ENCODE data around the gene SNTG2. TPM values are rescaled to one million over a fixed set of nuclear protein-coding genes. Genes with fewer than 3 reads are reported as not detected.
"Not testable (repeated sequence)": the region's sequence is repeated elsewhere in the genome, so short reads cannot be mapped to it uniquely, and the experiment has no call there.

SNTG2 gene
- total and polyA plus RNA-seq, 10 donors = 1.9 to 59.4 (median 18.3) TPM

DNA sequence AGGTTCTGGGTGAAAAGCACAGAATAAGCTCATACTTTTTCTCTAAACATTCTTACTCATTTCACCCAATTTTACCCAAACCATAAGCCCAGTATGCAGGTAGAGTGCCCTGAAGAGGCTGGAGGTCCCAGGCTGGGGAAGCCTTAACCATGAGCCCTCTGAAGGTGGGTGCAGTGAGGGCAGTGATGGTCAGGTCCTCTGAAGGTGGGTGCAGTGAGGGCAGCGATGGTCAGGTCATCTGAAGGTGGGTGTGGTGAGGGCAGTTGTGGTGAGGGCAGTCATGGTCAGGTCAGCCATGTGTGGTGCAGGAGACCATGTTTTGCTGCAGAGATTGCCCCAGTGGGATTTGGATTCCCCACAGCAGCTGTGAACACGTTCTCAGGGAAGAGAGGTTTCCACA lies 148.8 kb downstream of the SNTG2 start:
- Histone ChIP-seq H3K27me3 (replicated peaks in 1 of 7) (no peaks in the 10 kb centered on the region), H3K4me1 (peaks cover 0 to 15% (median 0%) of the 10 kb centered on the region in 6 donors), H3K9me3 (no peaks in the 10 kb centered on the region), H3K36me3 (no peaks in the 10 kb centered on the region), H3K27ac (no peak overlapping the region), H3K4me3 (no peak overlapping the region)
- TF ChIP-seq, protein P1, sequence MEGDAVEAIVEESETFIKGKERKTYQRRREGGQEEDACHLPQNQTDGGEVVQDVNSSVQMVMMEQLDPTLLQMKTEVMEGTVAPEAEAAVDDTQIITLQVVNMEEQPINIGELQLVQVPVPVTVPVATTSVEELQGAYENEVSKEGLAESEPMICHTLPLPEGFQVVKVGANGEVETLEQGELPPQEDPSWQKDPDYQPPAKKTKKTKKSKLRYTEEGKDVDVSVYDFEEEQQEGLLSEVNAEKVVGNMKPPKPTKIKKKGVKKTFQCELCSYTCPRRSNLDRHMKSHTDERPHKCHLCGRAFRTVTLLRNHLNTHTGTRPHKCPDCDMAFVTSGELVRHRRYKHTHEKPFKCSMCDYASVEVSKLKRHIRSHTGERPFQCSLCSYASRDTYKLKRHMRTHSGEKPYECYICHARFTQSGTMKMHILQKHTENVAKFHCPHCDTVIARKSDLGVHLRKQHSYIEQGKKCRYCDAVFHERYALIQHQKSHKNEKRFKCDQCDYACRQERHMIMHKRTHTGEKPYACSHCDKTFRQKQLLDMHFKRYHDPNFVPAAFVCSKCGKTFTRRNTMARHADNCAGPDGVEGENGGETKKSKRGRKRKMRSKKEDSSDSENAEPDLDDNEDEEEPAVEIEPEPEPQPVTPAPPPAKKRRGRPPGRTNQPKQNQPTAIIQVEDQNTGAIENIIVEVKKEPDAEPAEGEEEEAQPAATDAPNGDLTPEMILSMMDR (IDR thresholded peaks at IDR 0.05 in 8 of 11, conservative IDR thresholded peaks at IDR 0.05 in 3 of 11) = no peak
- TF ChIP-seq POLR2AphosphoS5 (IDR thresholded peaks at IDR 0.05) = no peak
- no peak for TF ChIP-seq POLR2A (IDR thresholded peaks at IDR 0.05)
- WGBS, 5 donors = 37 to 67% (median 65%) methylated on average over 2 of the region's 2 CpGs
- DNase-seq = no peak
- intact Hi-C loops (cut with DNase I; ENCODE audit: low total_unique reads) = no loop called here

DNA sequence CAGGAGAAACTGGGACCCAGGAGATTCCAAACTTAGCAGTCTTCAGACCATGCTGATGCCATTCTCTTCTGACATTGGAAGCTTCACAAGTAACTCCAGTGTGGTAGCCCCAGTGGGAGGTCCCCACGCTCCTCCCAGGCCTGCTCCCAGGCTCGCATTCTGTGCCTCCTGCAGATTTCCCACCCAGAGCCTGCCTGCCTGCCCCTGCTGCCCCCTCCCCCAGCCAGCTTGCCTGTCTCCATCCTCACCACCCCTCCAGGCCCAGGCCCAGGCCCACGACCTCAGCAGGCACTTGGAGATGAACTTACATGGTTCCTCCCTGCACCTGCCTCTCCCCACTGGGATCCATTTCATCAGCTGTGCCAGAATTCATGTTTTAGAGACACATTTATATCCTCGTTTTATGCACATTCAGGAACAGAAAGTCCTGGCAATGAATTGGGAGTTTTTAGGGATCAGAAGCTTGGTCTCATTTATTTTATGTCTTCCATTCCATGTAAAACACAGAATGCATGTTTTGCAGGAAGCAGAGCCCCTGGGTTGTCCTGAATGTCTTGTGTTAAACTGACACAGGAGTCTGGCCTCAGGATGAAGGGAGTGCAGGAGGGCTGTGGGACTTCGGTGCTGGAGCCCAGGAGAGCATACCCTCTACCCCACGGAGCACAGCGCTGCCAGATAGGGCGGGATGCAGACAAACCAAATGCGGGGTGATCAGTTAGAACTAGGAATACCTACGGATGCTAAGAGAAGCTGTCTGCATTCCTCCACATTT lies 150.5 kb downstream of the SNTG2 start:
- Histone ChIP-seq H3K36me3 (no peaks in the 10 kb centered on the region), H3K27me3 (replicated peaks in 1 of 7) (no peaks in the 10 kb centered on the region), H3K4me3 (no peak overlapping the region), H3K4me1 (peaks cover 0 to 15% (median 0%) of the 10 kb centered on the region in 6 donors), H3K9me3 (no peaks in the 10 kb centered on the region), H3K27ac (no peak overlapping the region)
- DNase-seq = no peak
- WGBS, 5 donors = 85 to 92% (median 89%) methylated on average over 9 to 10 of the region's 10 CpGs
- no peak for TF ChIP-seq POLR2A (IDR thresholded peaks at IDR 0.05)
- TF ChIP-seq POLR2AphosphoS5 (IDR thresholded peaks at IDR 0.05) = no peak
- TF ChIP-seq, protein P1 (IDR thresholded peaks at IDR 0.05 in 8 of 11, conservative IDR thresholded peaks at IDR 0.05 in 3 of 11) = no peak
- intact Hi-C loops (cut with DNase I; ENCODE audit: low total_unique reads) = no loop called here

DNA sequence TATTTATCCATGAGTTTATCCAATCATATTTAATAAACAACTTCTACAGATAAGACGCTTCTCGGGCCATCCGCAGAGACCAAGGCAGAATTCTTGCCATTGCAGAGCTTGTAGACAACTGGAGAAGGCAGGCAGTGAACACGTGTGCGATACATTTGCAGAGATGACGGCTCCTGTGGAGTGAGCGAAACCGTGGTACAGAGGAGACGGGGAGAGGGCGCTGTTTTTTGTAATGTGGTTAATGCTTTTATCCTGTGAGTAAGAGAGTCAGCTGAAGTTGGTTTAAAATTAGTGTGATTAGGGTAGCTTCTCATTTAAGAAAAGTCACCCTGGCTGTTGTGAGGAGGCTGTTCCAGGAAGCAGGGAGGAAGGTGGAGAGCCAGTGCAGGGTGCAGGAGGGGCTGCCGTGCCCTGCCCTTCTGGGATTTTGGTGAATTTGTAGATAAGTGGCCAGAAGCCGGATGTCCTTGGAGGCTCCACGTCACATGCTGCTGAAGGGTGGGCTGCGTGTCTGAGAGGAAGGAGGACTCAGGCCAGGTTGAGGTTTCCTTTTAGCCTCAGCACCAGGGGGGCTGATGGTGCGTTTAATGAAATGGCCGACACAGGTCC lies 151.4 kb downstream of the SNTG2 start:
- Histone ChIP-seq H3K36me3 (no peaks in the 10 kb centered on the region), H3K9me3 (no peaks in the 10 kb centered on the region), H3K27ac (peak overlapping the region in 3 of 8 donors; percentile 42 to 72 (median 51)), H3K4me3 (peak overlapping the region in 2 of 8 donors; percentile 19 to 35), H3K4me1 (peaks cover 0 to 15% (median 0%) of the 10 kb centered on the region in 6 donors), H3K27me3 (replicated peaks in 1 of 7) (no peaks in the 10 kb centered on the region)
- DNase-seq = no peak
- 63 to 73% (median 67%) methylated on average over 16 of the region's 16 CpGs for WGBS, 5 donors
- intact Hi-C loops (cut with DNase I; ENCODE audit: low total_unique reads) = no loop called here
- TF ChIP-seq POLR2AphosphoS5 (IDR thresholded peaks at IDR 0.05) = peak in 1 of 3 donors; percentile 66
- TF ChIP-seq, protein P1 (IDR thresholded peaks at IDR 0.05 in 8 of 11, conservative IDR thresholded peaks at IDR 0.05 in 3 of 11) = no peak
- TF ChIP-seq POLR2A (IDR thresholded peaks at IDR 0.05) = no peak

DNA sequence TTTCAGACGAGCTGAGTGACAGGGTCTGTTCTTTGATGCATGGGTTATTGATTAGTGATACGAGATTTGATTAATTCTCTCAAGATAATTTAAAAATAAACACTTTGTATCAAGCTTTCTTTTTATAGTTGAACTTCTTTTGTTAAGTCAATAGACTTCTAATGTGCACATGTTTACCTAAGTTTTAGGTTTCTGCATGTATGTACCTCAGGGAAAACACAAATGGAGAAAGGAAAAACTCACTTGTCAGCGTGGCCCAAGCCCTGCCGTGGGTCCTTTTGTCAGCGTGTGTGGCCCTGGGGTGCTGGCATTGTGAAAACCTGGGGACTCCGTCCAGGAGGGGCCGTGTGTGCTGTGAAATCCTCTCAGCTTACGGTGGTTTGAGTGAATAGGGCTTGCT lies 153.7 kb downstream of the SNTG2 start:
- peak overlapping the region in 1 of 8 donors; percentile 29 for H3K27ac ChIP-seq
- H3K9me3 ChIP-seq = no peaks in the 10 kb centered on the region
- peaks cover 0 to 9% (median 0%) of the 10 kb centered on the region in 6 donors for H3K4me1 ChIP-seq
- no peak for TF ChIP-seq POLR2A (IDR thresholded peaks at IDR 0.05)
- TF ChIP-seq, protein P1 (IDR thresholded peaks at IDR 0.05 in 8 of 11, conservative IDR thresholded peaks at IDR 0.05 in 3 of 11) = no peak
- no peak for TF ChIP-seq POLR2AphosphoS5 (IDR thresholded peaks at IDR 0.05)
- H3K27me3 ChIP-seq (replicated peaks in 1 of 7) = no peaks in the 10 kb centered on the region
- DNase-seq = no peak
- H3K36me3 ChIP-seq = no peaks in the 10 kb centered on the region
- 68 to 90% (median 75%) methylated on average over 8 of the region's 8 CpGs for WGBS, 5 donors
- H3K4me3 ChIP-seq = peak overlapping the region in 1 of 8 donors; percentile 0
- intact Hi-C loops (cut with DNase I; ENCODE audit: low total_unique reads) = no loop called here

DNA sequence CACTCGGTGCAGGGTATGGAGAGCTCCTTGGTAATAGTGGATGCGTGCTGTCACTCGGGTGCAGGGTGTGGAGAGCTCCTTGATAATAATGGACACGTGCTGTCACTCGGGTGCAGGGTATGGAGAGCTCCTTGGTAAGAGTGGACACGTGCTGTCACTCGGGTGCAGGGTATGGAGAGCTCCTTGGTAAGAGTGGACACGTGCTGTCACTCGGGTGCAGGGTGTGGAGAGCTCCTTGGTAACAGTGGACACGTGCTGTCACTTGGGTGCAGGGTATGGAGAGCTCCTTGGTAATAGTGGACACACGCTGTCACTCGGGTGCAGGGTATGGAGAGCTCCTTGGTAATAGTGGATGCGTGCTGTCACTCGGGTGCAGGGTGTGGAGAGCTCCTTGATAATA lies 155.7 kb downstream of the SNTG2 start:
- H3K27ac ChIP-seq; H3K4me1 ChIP-seq; H3K36me3 ChIP-seq; intact Hi-C loops (cut with DNase I; ENCODE audit: low total_unique reads); H3K9me3 ChIP-seq; H3K4me3 ChIP-seq; DNase-seq; H3K27me3 ChIP-seq (replicated peaks in 1 of 7): not testable (repeated sequence)
- 86 to 94% (median 90%) methylated on average over 9 to 14 of the region's 14 CpGs for WGBS, 5 donors

All from spleen (tissue), 11 donors.